Measurements from ENCODE around the gene GNB2.

Gene GNB2

GRCh38 chr7:100726996-100727761 lies 53.6 kb downstream of the GNB2 start:
- H3K27me3 ChIP-seq = peaks cover 0 to 48% of the 10 kb centered on the region in 2 donors
- no peak for TF ChIP-seq CTCF (IDR thresholded peaks at IDR 0.05)
- DNase-seq = no peak
- H3K4me1 ChIP-seq = peaks cover 0 to 8% (median 0%) of the 10 kb centered on the region in 4 donors
- no peak overlapping the region for H3K4me3 ChIP-seq
- H3K36me3 ChIP-seq = no peaks in the 10 kb centered on the region
- intact Hi-C loops (cut with DNase I; ENCODE audit: low total_unique reads) = loop anchor here (10.0 kb wide), 1 partner anchor 262 kb away; the partner anchor contains the start of gene SPACDR
- no peaks in the 10 kb centered on the region for H3K9me3 ChIP-seq
- no peak overlapping the region for H3K27ac ChIP-seq

GRCh38 chr7:100728196-100728595 lies 54.7 kb downstream of the GNB2 start:
- H3K36me3 ChIP-seq = no peaks in the 10 kb centered on the region
- peaks cover 0 to 38% of the 10 kb centered on the region in 2 donors for H3K27me3 ChIP-seq
- no peak for DNase-seq
- no peaks in the 10 kb centered on the region for H3K9me3 ChIP-seq
- H3K27ac ChIP-seq = no peak overlapping the region
- H3K4me3 ChIP-seq = no peak overlapping the region
- intact Hi-C loops (cut with DNase I; ENCODE audit: low total_unique reads) = loop anchor here (10.0 kb wide), 1 partner anchor 263 kb away; the partner anchor contains the start of gene SPACDR
- peaks cover 0 to 8% (median 0%) of the 10 kb centered on the region in 4 donors for H3K4me1 ChIP-seq
- TF ChIP-seq CTCF (IDR thresholded peaks at IDR 0.05) = no peak

Measured in tibial artery (tissue), 4 donors.